GM21825 (cell line): ENCODE results near the gene RAB13.

Source experiments
- ATAC-seq: cut with Tn5 transposase; IDR thresholded peaks from one replicate; pipeline ENCODE4 v1.9.1; 2021; ENCODE audit warnings: mild to moderate bottlenecking, moderate library complexity; ENCODE audit not compliant: unreplicated experiment

RAB13 gene

DNA sequence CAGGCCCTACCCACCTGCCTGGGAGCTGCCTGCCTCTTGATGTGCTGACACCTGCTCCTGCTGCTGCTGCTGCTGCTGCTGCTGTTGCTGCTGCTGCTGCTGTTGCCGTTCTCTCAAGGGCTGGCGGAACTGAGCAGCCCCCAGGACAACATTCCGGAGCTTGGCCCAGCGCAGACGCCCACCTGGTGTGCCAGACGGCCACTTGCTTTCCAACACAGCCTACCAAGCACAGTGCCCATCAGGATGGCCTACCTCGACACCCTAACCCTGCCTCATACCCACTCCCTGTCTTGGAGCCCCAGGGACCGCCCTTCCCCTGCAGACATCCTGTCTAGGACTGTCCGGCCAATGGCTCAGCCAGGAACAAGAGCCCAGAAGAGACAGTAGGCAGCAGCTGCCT is 51.4 kb downstream of the RAB13 start:
- ATAC-seq, result no peak

DNA sequence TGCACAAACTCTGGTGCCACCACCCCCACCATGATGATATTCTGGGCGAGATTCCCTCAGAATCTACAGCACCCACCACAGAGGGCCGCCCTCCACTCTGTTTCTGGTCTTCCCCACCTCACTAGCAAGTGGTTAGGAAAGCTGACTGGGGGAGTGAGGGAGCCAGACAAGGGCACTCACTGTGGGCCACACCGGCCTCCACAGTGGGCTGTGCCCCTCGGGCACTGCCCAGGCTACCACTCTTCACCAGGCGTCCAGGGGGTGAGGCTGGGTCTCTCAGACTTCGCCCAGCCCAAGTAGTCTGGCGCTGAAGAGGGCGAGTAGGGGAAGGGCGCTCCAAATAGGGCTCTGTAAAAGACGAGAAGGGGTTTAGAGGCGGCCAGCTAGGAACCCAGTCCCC is 52.2 kb downstream of the RAB13 start:
- no peak for ATAC-seq

DNA sequence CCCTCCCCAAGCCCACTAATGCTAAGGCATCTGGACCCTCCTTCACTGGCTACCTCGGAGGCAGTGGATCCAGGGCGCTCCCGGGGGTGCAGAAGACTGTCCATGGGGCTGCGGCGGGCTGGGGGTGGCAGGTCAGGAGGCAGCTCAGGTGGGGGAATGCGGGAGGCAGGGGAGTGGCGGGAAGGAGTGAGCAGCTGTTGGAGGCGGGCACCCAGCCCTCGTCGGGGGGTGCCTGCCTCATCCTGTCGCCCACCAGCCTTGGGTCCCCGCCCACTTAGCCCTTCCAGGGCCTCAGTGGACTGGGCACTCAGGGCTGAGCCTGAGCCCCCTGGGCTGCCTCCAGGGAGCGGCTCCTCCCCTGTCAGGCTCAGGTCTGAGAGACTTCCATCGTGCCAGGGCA is 52.7 kb downstream of the RAB13 start:
- no peak for ATAC-seq

DNA sequence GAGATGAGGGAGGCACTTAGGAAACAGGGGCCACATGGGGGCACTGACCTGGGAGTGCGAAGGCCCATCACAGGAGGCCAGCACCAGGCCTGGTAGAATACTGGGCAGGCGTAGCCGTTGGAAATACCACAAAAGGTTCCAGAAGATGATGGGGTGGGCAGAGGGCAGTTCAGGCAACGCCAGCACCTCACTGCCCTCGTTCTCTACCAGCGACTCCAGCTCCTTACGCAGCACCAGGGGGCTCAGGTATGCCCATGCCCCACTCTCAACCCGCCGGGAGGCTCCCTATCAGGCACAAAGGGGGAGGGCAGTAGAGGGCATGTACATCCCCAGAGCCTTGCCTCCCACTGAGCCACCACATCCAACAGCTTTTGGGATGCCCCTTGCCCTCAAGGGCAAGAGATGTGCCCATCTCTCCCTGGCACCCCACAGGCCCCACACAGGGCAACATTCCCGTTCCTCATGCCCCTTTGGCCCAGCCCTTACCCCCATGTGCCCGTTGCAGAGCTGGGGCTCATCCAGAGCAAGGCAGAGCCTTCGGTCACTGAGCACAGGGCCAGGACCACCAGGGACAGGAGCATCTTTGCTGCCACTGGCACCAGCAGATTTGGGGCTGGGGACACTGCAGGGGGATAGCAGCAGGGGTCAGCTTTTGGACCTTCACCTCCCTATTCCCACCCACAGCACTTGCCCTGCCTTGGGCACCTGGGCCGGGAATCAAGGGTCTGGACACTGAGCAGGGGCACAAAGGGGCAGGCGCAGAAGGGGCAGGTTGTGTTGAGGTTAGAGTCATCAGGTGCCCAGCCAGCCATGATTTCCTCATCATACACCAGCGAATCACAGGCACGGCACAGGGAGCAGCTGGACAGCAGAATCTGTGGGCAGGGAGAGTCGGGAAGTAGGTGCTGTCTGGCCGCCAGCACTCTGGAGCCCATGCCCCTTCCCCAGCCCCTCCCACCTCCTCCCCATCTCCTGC is 53.7 kb downstream of the RAB13 start:
- no peak for ATAC-seq
